RCC 7860 (cell line): ENCODE data around the gene TM9SF3.

Experiments used
- DNase-seq: peaks from one replicate; pipeline ENCODE4 v3.0.0-alpha.2; 2015; ENCODE audit warnings: low spot score
- FAIRE-seq: peaks from 2 replicates; lab custom pipeline; 2012; peaks lifted over from hg19 to GRCh38; lab: Jason Lieb, UNC

Gene TM9SF3

GRCh38 chr10:96482815-96483588 lies 103.8 kb downstream of the TM9SF3 start:
- no peak for DNase-seq
- FAIRE-seq: no peak

GRCh38 chr10:96478355-96478754 lies 108.5 kb downstream of the TM9SF3 start:
- DNase-seq (no peak), FAIRE-seq (no peak)

GRCh38 chr10:96473866-96474265 lies 112.9 kb downstream of the TM9SF3 start:
- DNase-seq (no peak), FAIRE-seq (no peak)

DNA sequence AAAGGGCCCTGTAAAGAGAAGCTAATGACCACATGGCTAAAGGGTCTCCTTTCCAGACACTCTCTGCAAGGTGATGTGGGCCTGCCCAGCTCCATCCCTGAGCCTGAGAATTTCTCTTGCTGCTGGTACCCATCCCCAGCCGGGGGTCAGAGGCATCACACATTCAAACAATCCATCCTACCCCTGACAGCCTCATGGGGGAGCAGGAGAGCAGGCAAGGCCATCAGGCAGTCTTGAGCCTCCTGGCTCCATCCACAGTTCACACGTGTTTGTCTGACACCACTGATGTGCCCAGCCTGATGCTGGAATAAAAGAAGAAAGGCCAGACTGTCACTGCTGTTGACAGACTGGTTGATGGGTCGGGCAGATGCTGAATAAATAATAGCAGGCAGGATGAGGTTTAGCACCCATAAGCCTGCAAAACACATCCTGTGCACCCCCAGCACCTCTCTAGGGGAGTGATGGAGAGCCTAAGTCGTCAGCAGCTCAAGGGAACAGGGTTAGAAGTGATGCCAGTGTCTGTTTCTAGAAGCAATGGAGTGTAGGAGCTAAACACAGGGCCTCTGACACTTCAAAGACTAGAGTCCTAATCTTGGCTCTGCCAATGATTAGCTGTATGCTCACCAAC lies 116.6 kb downstream of the TM9SF3 start:
- no peak for FAIRE-seq
- no peak for DNase-seq

- FAIRE-seq (no peak), DNase-seq (no peak)
Measured at GRCh38 chr10:96468845-96469244, 118.0 kb downstream of the TM9SF3 start.
